HepG2 (cell line): ENCODE measurements around the gene ZNF48. TPM values are rescaled to one million over a fixed set of nuclear protein-coding genes. Genes with fewer than 3 reads are reported as not detected.

ENCODE experiments used
- FOXP1 ChIP-seq, 2 experiments: fragments of 450-650 bp in 1 of 2; IDR thresholded peaks; 2 replicates each; pipeline ENCODE4 v1.6.1; 2017 to 2018; ENCODE audit warnings: antibody characterized with exemption in 1 of 2
- KLF16 ChIP-seq, 2 experiments: sonication (generic) in 1 of 2; formaldehyde crosslinking in 1 of 2; IDR thresholded peaks; 2 replicates each; pipeline versions ENCODE4 v1.6.1 to v1.8.0; 2016 to 2023; ENCODE audit warnings: missing genetic modification reagents in 2 of 2, missing compliant biosample characterization in 1 of 2
- POLR2AphosphoS2 ChIP-seq: IDR thresholded peaks from 2 replicates; pipeline ENCODE4 v1.6.1; 2011; ENCODE audit warnings: low read depth, low read length, improper control_type of control experiment
- RBAK ChIP-seq: sonication (generic); formaldehyde crosslinking; IDR thresholded peaks from 2 replicates; pipeline ENCODE4 v1.5.1; 2020; ENCODE audit warnings: mild to moderate bottlenecking, missing genetic modification reagents
- SIN3A ChIP-seq: IDR thresholded peaks from 2 replicates; pipeline ENCODE4 v1.6.1; 2011; ENCODE audit warnings: low read depth, mild to moderate bottlenecking, control low read depth, low read length, borderline replicate concordance
- SRSF4 ChIP-seq: fragments of 200-400 bp; formaldehyde crosslinking; IDR thresholded peaks from one replicate; pipeline ENCODE4 v1.6.1; 2018; ENCODE audit warnings: mild to moderate bottlenecking, low read depth, low read length, moderate library complexity; ENCODE audit not compliant: poor library complexity, severe bottlenecking
- TCF7 ChIP-seq: sonication (generic); IDR thresholded peaks from 2 replicates; pipeline ENCODE4 v1.6.1; 2016; ENCODE audit warnings: antibody characterized with exemption, low read depth
- ZBTB1 ChIP-seq: sonication (generic); formaldehyde crosslinking; IDR thresholded peaks from 2 replicates; pipeline ENCODE4 v1.4.0; 2020; ENCODE audit warnings: missing genetic modification reagents, borderline replicate concordance
- ZFP90 ChIP-seq: sonication (generic); formaldehyde crosslinking; IDR thresholded peaks from 2 replicates; pipeline ENCODE4 v1.8.0; 2022; ENCODE audit warnings: missing genetic modification reagents, mild to moderate bottlenecking, inconsistent platforms, borderline replicate concordance
- ZIK1 ChIP-seq: sonication (generic); formaldehyde crosslinking; IDR thresholded peaks from 2 replicates; pipeline ENCODE4 v1.5.0; 2020; ENCODE audit warnings: mild to moderate bottlenecking, low read depth, missing genetic modification reagents, borderline replicate concordance
- polyA plus RNA-seq, 8 experiments: library from polyadenylated mRNA; depleted of rRNA in 3 of 8; stranded (reverse) in 7 of 8; unstranded in 1 of 8; fragments of >200 nt; fragmentation: Illumina TruSeq in 4 of 8; extraction: Trizol in 4 of 8; gene quantifications; 2 replicates each; pipeline versions ENCODE4 v1.2.1 to v1.2.3, GENCODE V29; 2011 to 2016; ENCODE audit warnings: low read depth in 4 of 8, missing spikeins in 1 of 8, mixed read lengths in 1 of 8; ENCODE audit not compliant: insufficient read depth in 1 of 8
- total RNA-seq, 5 experiments: library from RNA; depleted of rRNA; stranded (reverse); fragments of >200 nt; fragmentation: Illumina TruSeq; extraction: Trizol; gene quantifications; 2 replicates each; pipeline ENCODE4 v1.2.3, GENCODE V29; 2016; ENCODE audit warnings: low read depth in 1 of 5
- TF ChIP-seq, protein P1 (sequence below): sonication (generic); formaldehyde crosslinking; conservative IDR thresholded peaks from 2 replicates; pipeline ENCODE4 v1.8.0; 2022; ENCODE audit warnings: missing genetic modification reagents
- TF ChIP-seq, protein P2 (sequence below): sonication (generic); formaldehyde crosslinking; IDR thresholded peaks from 2 replicates; pipeline ENCODE4 v1.5.0; 2020; ENCODE audit warnings: missing genetic modification reagents
- TF ChIP-seq, protein P3 (sequence below): sonication (generic); formaldehyde crosslinking; IDR thresholded peaks from 2 replicates; pipeline ENCODE4 v1.4.0; 2020; ENCODE audit warnings: mild to moderate bottlenecking, missing genetic modification reagents
- TF ChIP-seq, protein P4 (sequence below): sonication (generic); formaldehyde crosslinking; IDR thresholded peaks from 2 replicates; pipeline ENCODE4 v1.5.1; 2020; ENCODE audit warnings: mild to moderate bottlenecking, moderate library complexity, missing genetic modification reagents
- TF ChIP-seq, protein P5 (sequence below): sonication (generic); formaldehyde crosslinking; IDR thresholded peaks from 2 replicates; pipeline ENCODE4 v1.4.0; 2020; ENCODE audit warnings: missing genetic modification reagents

The ZNF48 gene
- total and polyA plus RNA-seq, 2 of the 13 experiments (the other 11 are each of a cell fraction or from before 2014, with no cell fraction given) = 9.9 to 12.3 TPM

GRCh38 chr16:30445408-30446202 lies 50.4 kb downstream of the ZNF48 start, which contains the start of gene SEPHS2 (continued):
- TF ChIP-seq, protein P1, sequence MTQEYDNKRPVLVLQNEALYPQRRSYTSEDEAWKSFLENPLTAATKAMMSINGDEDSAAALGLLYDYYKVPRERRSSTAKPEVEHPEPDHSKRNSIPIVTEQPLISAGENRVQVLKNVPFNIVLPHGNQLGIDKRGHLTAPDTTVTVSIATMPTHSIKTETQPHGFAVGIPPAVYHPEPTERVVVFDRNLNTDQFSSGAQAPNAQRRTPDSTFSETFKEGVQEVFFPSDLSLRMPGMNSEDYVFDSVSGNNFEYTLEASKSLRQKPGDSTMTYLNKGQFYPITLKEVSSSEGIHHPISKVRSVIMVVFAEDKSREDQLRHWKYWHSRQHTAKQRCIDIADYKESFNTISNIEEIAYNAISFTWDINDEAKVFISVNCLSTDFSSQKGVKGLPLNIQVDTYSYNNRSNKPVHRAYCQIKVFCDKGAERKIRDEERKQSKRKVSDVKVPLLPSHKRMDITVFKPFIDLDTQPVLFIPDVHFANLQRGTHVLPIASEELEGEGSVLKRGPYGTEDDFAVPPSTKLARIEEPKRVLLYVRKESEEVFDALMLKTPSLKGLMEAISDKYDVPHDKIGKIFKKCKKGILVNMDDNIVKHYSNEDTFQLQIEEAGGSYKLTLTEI (CRISPR knock-in tag) = no peak
- TF ChIP-seq KLF16 (CRISPR knock-in tag; IDR thresholded peaks at IDR 0.05) (peak; percentile 34 to 90; a peak in 2 of 4 replicates), ZFP90 (no peak), ZBTB1 (CRISPR knock-in tag) (no peak; the same call in 1 of the 2 replicates), SRSF4 (no peak), POLR2AphosphoS2 (peak; percentile 84; the same call in 1 of the 2 replicates), RBAK (CRISPR knock-in tag) (0 out of 2 replicates have a peak, but pooled peaks have one; percentile 43), ZIK1 (CRISPR knock-in tag) (peak; percentile 56; the same call in 1 of the 2 replicates), TCF7 (0 out of 2 replicates have a peak, but pooled peaks have one; percentile 43), FOXP1 (IDR thresholded peaks at IDR 0.05) (no peak), FOXP1 (CRISPR knock-in tag; IDR thresholded peaks at IDR 0.05) (peak; percentile 63), SIN3A (peak; percentile 76; the same call in 1 of the 2 replicates)
- TF ChIP-seq, protein P2, sequence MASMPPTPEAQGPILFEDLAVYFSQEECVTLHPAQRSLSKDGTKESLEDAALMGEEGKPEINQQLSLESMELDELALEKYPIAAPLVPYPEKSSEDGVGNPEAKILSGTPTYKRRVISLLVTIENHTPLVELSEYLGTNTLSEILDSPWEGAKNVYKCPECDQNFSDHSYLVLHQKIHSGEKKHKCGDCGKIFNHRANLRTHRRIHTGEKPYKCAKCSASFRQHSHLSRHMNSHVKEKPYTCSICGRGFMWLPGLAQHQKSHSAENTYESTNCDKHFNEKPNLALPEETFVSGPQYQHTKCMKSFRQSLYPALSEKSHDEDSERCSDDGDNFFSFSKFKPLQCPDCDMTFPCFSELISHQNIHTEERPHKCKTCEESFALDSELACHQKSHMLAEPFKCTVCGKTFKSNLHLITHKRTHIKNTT = no peak
- TF ChIP-seq, protein P3, sequence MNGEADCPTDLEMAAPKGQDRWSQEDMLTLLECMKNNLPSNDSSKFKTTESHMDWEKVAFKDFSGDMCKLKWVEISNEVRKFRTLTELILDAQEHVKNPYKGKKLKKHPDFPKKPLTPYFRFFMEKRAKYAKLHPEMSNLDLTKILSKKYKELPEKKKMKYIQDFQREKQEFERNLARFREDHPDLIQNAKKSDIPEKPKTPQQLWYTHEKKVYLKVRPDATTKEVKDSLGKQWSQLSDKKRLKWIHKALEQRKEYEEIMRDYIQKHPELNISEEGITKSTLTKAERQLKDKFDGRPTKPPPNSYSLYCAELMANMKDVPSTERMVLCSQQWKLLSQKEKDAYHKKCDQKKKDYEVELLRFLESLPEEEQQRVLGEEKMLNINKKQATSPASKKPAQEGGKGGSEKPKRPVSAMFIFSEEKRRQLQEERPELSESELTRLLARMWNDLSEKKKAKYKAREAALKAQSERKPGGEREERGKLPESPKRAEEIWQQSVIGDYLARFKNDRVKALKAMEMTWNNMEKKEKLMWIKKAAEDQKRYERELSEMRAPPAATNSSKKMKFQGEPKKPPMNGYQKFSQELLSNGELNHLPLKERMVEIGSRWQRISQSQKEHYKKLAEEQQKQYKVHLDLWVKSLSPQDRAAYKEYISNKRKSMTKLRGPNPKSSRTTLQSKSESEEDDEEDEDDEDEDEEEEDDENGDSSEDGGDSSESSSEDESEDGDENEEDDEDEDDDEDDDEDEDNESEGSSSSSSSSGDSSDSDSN (CRISPR knock-in tag) = peak; percentile 82
- TF ChIP-seq, protein P4, sequence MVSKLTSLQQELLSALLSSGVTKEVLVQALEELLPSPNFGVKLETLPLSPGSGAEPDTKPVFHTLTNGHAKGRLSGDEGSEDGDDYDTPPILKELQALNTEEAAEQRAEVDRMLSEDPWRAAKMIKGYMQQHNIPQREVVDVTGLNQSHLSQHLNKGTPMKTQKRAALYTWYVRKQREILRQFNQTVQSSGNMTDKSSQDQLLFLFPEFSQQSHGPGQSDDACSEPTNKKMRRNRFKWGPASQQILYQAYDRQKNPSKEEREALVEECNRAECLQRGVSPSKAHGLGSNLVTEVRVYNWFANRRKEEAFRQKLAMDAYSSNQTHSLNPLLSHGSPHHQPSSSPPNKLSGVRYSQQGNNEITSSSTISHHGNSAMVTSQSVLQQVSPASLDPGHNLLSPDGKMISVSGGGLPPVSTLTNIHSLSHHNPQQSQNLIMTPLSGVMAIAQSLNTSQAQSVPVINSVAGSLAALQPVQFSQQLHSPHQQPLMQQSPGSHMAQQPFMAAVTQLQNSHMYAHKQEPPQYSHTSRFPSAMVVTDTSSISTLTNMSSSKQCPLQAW (CRISPR knock-in tag) = peak; percentile 93
- TF ChIP-seq, protein P5, sequence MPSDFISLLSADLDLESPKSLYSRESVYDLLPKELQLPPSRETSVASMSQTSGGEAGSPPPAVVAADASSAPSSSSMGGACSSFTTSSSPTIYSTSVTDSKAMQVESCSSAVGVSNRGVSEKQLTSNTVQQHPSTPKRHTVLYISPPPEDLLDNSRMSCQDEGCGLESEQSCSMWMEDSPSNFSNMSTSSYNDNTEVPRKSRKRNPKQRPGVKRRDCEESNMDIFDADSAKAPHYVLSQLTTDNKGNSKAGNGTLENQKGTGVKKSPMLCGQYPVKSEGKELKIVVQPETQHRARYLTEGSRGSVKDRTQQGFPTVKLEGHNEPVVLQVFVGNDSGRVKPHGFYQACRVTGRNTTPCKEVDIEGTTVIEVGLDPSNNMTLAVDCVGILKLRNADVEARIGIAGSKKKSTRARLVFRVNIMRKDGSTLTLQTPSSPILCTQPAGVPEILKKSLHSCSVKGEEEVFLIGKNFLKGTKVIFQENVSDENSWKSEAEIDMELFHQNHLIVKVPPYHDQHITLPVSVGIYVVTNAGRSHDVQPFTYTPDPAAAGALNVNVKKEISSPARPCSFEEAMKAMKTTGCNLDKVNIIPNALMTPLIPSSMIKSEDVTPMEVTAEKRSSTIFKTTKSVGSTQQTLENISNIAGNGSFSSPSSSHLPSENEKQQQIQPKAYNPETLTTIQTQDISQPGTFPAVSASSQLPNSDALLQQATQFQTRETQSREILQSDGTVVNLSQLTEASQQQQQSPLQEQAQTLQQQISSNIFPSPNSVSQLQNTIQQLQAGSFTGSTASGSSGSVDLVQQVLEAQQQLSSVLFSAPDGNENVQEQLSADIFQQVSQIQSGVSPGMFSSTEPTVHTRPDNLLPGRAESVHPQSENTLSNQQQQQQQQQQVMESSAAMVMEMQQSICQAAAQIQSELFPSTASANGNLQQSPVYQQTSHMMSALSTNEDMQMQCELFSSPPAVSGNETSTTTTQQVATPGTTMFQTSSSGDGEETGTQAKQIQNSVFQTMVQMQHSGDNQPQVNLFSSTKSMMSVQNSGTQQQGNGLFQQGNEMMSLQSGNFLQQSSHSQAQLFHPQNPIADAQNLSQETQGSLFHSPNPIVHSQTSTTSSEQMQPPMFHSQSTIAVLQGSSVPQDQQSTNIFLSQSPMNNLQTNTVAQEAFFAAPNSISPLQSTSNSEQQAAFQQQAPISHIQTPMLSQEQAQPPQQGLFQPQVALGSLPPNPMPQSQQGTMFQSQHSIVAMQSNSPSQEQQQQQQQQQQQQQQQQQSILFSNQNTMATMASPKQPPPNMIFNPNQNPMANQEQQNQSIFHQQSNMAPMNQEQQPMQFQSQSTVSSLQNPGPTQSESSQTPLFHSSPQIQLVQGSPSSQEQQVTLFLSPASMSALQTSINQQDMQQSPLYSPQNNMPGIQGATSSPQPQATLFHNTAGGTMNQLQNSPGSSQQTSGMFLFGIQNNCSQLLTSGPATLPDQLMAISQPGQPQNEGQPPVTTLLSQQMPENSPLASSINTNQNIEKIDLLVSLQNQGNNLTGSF = 0 out of 2 replicates have a peak, but pooled peaks have one; percentile 37
